Parathyroid adenoma (tissue), 2 donors: ENCODE measurements around the gene IFNGR1.

Experiments
- H2AFZ ChIP-seq: fragments of 300-600 bp; sonication (generic); one replicate; pipeline ENCODE4 v1.7.0; 2017; ENCODE audit warnings: antibody characterized with exemption, mild to moderate bottlenecking
- H3K27ac ChIP-seq: fragments of 300-600 bp; sonication (generic); one replicate; pipeline ENCODE4 v1.7.0; 2017
- H3K27me3 ChIP-seq: fragments of 300-600 bp; sonication (generic); one replicate; pipeline ENCODE4 v1.7.0; 2017; ENCODE audit warnings: low read length; ENCODE audit not compliant: control insufficient read depth, insufficient read depth
- H3K36me3 ChIP-seq: fragments of 300-600 bp; sonication (generic); one replicate; pipeline ENCODE4 v1.7.0; 2017; ENCODE audit warnings: low read length; ENCODE audit not compliant: control insufficient read depth, insufficient read depth
- H3K4me1 ChIP-seq: fragments of 300-600 bp; sonication (generic); one replicate; pipeline ENCODE4 v1.7.0; 2017; ENCODE audit warnings: control low read depth
- H3K4me2 ChIP-seq: fragments of 300-600 bp; sonication (generic); one replicate; pipeline ENCODE4 v1.7.0; 2017; ENCODE audit warnings: low read length
- H3K4me3 ChIP-seq: fragments of 300-600 bp; sonication (generic); one replicate; pipeline ENCODE4 v1.7.0; 2017; ENCODE audit warnings: low read depth, low read length
- H3K79me2 ChIP-seq: fragments of 300-600 bp; sonication (generic); one replicate; pipeline ENCODE4 v1.7.0; 2017; ENCODE audit warnings: control low read depth
- H3K9ac ChIP-seq: fragments of 300-600 bp; sonication (generic); one replicate; pipeline ENCODE4 v1.7.0; 2017; ENCODE audit warnings: mild to moderate bottlenecking
- H3K9me3 ChIP-seq: fragments of 300-600 bp; sonication (generic); one replicate; pipeline ENCODE4 v1.7.0; 2017; ENCODE audit warnings: low read length; ENCODE audit not compliant: control insufficient read depth
- TF ChIP-seq, protein P1 (sequence below): fragments of 300-600 bp; sonication (generic); IDR thresholded peaks from one replicate; pipeline ENCODE4 v1.7.0; 2017; ENCODE audit warnings: antibody characterized with exemption, mild to moderate bottlenecking
- donor health status: primary hyperparathyroidism.

The IFNGR1 gene

DNA sequence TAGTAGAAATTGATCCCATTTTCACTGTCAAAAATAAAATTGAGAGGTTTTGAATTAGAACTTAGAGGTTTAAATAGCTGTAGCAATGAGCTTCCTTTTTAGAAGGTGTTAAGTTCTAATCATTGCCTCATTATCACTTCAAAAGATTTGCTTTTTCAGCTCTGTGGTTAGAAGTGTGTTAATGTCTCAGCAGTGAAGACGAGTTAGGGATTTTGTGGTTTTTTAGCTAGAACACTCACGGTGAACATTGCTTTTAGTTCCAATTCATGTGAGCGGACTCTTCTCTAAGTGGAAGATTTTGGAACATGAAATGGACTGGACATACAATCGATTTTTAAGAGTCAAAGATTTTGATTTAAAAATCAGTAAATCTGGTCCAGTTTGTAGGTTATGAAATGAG lies 12.7 kb upstream of the IFNGR1 start:
- Histone ChIP-seq H3K79me2 (no peaks in the 10 kb centered on the region), H3K4me3 (no peak overlapping the region), H2AFZ (no peak overlapping the region), H3K36me3 (no peaks in the 10 kb centered on the region), H3K4me2 (no peak overlapping the region), H3K9ac (no peak overlapping the region), H3K27ac (no peak overlapping the region), H3K27me3 (no peaks in the 10 kb centered on the region), H3K4me1 (no peaks in the 10 kb centered on the region), H3K9me3 (no peaks in the 10 kb centered on the region)
- TF ChIP-seq, protein P1, sequence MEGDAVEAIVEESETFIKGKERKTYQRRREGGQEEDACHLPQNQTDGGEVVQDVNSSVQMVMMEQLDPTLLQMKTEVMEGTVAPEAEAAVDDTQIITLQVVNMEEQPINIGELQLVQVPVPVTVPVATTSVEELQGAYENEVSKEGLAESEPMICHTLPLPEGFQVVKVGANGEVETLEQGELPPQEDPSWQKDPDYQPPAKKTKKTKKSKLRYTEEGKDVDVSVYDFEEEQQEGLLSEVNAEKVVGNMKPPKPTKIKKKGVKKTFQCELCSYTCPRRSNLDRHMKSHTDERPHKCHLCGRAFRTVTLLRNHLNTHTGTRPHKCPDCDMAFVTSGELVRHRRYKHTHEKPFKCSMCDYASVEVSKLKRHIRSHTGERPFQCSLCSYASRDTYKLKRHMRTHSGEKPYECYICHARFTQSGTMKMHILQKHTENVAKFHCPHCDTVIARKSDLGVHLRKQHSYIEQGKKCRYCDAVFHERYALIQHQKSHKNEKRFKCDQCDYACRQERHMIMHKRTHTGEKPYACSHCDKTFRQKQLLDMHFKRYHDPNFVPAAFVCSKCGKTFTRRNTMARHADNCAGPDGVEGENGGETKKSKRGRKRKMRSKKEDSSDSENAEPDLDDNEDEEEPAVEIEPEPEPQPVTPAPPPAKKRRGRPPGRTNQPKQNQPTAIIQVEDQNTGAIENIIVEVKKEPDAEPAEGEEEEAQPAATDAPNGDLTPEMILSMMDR, result no peak

GRCh38 chr6:137230956-137231555 lies 11.9 kb upstream of the IFNGR1 start:
- H3K9ac ChIP-seq, result no peak overlapping the region
- no peak overlapping the region for H3K4me3 ChIP-seq
- no peak overlapping the region for H3K27ac ChIP-seq
- no peaks in the 10 kb centered on the region for H3K36me3 ChIP-seq
- no peak overlapping the region for H3K4me2 ChIP-seq
- no peaks in the 10 kb centered on the region for H3K79me2 ChIP-seq
- no peaks in the 10 kb centered on the region for H3K4me1 ChIP-seq
- H3K27me3 ChIP-seq, result no peaks in the 10 kb centered on the region
- TF ChIP-seq, protein P1, result no peak
- H3K9me3 ChIP-seq, result no peaks in the 10 kb centered on the region
- no peak overlapping the region for H2AFZ ChIP-seq

- TF ChIP-seq, protein P1, result no peak
- no peak overlapping the region for H3K9ac ChIP-seq
Observed at GRCh38 chr6:137230547-137230946, 11.4 kb upstream of the IFNGR1 start.

DNA sequence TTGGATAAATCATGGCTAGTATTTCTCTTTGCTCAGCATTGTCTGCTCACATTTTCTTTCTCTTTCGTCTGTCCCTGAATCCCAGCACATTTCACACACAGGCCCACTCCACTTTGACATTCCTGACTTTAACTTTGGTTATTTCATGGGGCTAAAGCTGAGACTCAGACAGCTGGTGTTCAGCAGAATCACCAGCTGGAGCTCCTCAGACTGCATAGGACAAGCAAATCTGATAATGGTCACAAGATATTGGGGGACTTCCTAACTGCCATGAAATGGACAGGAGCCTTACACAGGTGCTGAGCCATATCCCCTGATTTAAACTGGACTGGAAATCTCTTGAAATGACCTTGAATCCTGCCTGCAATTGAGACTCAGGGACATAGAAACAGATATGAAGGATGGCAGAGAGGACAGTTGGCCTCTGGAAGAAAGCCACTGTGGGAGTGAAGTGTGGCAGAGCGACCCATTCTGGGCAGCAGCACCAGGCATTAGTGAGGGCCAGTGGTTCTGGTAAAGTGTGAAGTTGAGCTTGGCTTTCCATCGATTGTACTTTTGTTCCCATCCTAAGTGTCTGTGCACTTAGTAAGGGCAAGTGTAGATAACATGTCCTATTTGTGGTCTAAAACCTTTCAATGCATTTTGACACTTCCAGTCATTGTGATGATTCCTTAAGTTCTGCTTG lies 10.0 kb upstream of the IFNGR1 start:
- no peaks in the 10 kb centered on the region for H3K4me1 ChIP-seq

More at GRCh38 chr6:137230547-137230946, 11.4 kb upstream of the IFNGR1 start:
- Histone ChIP-seq H3K79me2 (no peaks in the 10 kb centered on the region), H3K4me2 (no peak overlapping the region), H3K4me3 (no peak overlapping the region), H3K9me3 (no peaks in the 10 kb centered on the region), H2AFZ (no peak overlapping the region), H3K36me3 (no peaks in the 10 kb centered on the region), H3K4me1 (no peaks in the 10 kb centered on the region), H3K27me3 (no peaks in the 10 kb centered on the region), H3K27ac (no peak overlapping the region)

More for the DNA sequence above, 10.0 kb upstream of the IFNGR1 start:
- H3K4me2 ChIP-seq, result no peak overlapping the region
- no peaks in the 10 kb centered on the region for H3K27me3 ChIP-seq
- H3K4me3 ChIP-seq, result no peak overlapping the region
- TF ChIP-seq, protein P1, result no peak
- H3K27ac ChIP-seq, result no peak overlapping the region
- no peaks in the 10 kb centered on the region for H3K9me3 ChIP-seq
- H3K36me3 ChIP-seq, result no peaks in the 10 kb centered on the region
- H3K79me2 ChIP-seq, result no peaks in the 10 kb centered on the region
- H2AFZ ChIP-seq, result no peak overlapping the region
- H3K9ac ChIP-seq, result no peak overlapping the region
